Neural progenitor cell (in vitro differentiated cells): ENCODE data around the gene UBQLN3.

ENCODE experiments used
- CTCF ChIP-seq: fragments of 200-600 bp; sonication (generic); IDR thresholded peaks from 2 replicates; pipeline ENCODE4 v1.5.1; 2017; ENCODE audit warnings: antibody characterized with exemption, mild to moderate bottlenecking
- EZH2 ChIP-seq: fragments of 200-600 bp; sonication (generic); IDR thresholded peaks from 2 replicates; pipeline ENCODE4 v1.6.1; 2017; ENCODE audit warnings: antibody characterized with exemption, mild to moderate bottlenecking, moderate library complexity
- EZH2phosphoT487 ChIP-seq: fragments of 200-600 bp; sonication (generic); IDR thresholded peaks from 2 replicates; pipeline ENCODE4 v1.6.1; 2017; ENCODE audit warnings: antibody characterized with exemption

- TF ChIP-seq CTCF = no peak
- TF ChIP-seq EZH2 = no peak
- TF ChIP-seq EZH2phosphoT487 = no peak
These were observed 36.7 kb upstream of the UBQLN3 start for GRCh38 chr11:5546457-5546856.
